HG02759 (cell line): ENCODE measurements around the gene HAT1.
"Not testable (repeated sequence)": the region's sequence is repeated elsewhere in the genome, so short reads cannot be mapped to it uniquely, and the experiment has no call there.

Experiments used
- ATAC-seq: cut with Tn5 transposase; IDR thresholded peaks from one replicate; pipeline ENCODE4 v1.9.1; 2021; ENCODE audit warnings: mild to moderate bottlenecking, moderate library complexity; ENCODE audit not compliant: unreplicated experiment

The HAT1 gene, protein sequence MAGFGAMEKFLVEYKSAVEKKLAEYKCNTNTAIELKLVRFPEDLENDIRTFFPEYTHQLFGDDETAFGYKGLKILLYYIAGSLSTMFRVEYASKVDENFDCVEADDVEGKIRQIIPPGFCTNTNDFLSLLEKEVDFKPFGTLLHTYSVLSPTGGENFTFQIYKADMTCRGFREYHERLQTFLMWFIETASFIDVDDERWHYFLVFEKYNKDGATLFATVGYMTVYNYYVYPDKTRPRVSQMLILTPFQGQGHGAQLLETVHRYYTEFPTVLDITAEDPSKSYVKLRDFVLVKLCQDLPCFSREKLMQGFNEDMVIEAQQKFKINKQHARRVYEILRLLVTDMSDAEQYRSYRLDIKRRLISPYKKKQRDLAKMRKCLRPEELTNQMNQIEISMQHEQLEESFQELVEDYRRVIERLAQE

DNA sequence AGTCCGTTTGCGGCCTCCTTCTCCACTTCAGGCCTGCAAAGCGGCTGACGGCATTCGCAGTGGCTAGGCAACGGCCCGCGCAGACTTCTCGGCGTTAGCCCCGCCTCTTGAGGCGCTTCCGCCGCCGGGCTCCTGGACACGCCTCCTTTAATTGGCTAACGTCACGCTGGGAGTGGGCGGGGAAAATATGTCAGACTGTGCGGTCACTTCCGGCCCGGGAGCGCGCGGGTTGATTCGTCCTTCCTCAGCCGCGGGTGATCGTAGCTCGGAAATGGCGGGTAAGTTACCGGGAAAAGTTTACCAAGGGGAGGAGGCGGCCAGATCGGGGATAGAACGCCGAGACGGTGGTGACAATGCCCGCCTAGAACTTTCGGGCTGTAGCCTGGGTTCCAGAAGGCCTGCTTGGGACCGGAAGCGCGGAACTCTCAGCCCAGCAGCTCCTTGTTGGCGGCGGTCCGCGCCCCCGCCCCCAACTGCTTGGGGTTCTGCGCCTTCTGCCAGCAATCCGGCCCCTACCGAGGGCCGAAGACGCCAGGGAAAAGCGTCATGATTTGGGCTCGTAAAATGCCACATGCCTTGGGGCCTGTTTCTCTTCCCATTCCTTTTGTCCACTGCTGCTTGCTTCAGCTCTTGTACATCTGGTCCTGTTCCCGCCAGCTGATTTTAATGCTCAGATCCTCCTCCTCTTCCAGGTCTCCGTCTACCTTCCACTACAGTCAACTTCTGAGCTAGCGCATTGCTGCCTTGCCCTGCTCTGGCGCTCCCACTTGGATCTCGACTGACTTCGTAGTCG lies at the start of gene HAT1:
Gene HAT1 (plus strand): TSS at position 232 of the 793 bp plus-strand sequence. CDS start 40 bp downstream, at position 272.
- ATAC-seq = peak; percentile 98

DNA sequence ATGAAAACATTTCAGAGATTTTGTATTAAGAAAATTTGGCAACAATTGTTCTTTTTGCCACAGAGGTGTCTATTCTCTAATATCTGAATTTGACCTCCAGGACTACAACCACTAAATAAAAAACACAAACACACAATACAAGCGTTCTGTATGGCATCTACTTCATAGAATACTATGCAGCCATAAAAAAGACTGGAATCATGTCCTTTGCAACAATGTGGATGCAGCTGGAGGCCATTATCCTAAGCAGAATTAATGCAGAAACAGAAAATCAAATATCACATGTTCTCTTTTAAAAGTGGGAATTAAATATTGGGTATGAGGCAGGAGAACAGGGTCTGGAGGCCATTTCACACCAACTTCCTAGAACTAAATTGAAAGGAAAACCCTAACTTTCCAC lies 47.7 kb upstream of the HAT1 start:
- ATAC-seq = no peak

- ATAC-seq = no peak
These were observed 47.3 kb upstream of the HAT1 start for GRCh38 chr2:171874963-171875362.

- no peak for ATAC-seq
These were observed 43.7 kb upstream of the HAT1 start for GRCh38 chr2:171878481-171878993.

DNA sequence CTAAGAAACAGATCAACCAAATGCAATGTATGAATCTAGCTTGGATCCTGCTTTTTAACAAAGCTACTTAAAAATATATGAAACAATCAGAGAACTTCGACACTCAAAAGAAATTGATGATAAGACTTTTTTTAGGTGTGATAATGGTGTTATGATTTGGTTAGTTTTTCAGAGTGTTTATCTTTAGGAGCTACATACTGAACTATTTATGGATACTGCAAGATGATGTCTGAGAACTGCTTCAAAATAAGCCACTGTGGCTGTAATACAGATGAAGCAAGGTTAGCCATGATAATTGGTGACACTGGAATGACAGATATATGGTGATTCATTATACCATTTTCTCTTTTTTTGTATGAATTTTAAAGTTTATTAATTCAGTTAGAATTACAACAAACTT lies 42.4 kb upstream of the HAT1 start:
- no peak for ATAC-seq

DNA sequence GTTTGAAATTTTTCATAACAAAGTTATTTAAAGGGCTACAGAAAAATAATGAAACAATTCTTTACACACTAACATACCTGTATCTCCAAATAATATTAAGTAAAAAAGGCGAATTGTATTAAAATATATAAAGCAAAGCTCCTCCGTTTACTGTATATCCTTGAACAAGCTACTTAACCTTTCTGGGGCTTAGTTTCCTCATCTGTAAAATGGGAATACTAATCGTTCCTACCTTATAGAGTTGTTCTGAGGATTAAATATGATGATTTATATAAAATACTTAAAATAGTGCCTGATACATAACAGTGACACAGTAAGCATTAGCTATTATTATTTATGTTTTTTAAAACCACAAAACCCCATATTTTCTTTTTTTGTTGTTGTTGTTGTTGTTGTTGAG lies 41.5 kb upstream of the HAT1 start:
- no peak for ATAC-seq

GRCh38 chr2:171882089-171882769 lies 40.0 kb upstream of the HAT1 start:
- no peak for ATAC-seq

GRCh38 chr2:171883275-171883893 lies 38.9 kb upstream of the HAT1 start:
- ATAC-seq = no peak

- ATAC-seq = no peak
These were observed 32.9 kb upstream of the HAT1 start for GRCh38 chr2:171889333-171889732.

- ATAC-seq = no peak
These were observed 32.5 kb upstream of the HAT1 start for GRCh38 chr2:171889808-171890207.

DNA sequence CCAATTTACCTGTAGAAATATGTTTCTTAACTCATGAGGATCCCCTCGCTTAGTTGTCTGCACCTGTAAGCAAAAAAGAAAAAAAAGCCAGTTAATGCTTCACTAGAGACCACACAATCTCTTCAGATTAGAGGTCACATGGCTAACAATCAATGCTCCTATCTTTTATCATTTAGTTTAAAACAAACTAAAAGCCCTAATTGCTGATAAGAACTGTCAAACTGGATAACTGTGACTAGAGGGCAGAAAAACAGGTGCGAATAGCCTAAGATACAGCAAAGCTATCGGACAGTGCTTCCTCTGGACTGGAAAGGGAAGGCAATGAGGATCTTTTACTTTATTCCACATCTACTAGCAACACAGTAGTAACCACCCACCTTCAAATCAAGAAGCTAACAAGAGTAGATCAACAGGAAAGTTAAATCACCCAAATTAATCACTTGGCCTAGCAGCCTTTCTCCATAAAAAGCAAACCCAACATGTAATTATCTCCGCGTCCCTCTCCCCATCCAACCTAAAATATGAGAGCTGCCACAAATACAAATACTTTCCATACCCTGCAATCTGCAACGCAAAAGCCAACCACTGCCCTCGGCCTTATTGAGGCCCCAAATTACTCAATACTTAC lies 29.0 kb upstream of the HAT1 start:
- no peak for ATAC-seq

DNA sequence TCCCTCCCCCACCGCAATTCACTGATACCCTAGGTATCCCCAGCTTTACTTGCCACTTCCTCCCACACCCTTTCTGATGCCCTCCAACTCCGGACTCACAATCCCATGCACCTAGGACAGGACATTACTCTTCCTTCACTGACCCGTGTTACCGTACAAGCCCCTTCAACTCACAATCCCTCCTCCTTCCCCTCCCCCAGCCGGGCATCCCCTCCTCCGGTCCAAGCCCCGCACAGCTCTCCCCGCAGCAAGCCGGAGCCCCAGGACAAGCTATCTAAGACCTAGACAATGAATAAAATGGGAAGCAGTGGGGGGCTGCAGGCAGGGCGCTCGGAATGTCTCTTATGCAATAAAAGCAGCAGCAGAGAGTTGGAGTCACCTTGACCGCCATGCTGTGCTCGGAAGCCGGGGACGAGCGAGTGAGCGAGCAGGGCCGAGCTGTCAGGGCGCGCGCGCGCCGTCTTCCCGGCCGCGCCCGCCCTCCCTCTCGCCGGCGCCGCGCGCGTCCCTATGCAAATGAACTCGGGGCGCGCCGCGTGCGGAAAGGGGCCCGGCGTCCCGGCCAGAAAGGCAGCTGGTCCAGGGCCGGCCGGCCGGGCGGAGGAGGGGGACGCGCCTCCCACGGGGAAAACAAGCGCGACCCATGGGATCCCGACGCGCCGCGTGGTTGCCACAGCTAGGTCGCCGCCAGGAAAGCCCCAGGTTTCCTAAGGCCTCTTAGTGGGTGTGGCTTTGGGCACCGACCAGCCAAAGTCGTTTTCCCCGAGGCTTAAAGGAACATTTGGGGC lies 28.2 kb upstream of the HAT1 start, which contains the start of gene SLC25A12:
Gene SLC25A12 (minus strand): TSS at position 421 of the 788 bp plus-strand sequence. CDS start 30 bp downstream, at position 391.
- peak; percentile 96 for ATAC-seq

- ATAC-seq = no peak
These were observed 27.7 kb upstream of the HAT1 start for GRCh38 chr2:171894612-171894947.

DNA sequence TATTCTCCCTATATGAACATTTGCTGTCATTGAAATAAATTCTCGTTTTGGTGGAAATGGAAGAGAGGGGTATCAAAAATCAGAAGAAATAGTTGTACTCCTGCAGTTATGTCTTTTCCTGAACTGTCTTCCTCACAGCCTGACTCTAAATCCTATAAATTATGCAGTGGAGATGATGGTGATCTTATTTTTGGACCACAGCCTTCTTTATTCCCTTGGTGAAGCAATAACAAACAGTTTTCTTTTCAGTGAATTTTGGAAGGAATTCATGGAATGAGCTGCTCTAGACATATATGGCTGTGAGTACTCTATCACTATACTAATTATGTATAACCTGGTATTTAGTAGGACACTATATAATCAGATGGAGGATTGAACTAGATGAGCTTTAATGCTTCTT lies 26.5 kb upstream of the HAT1 start:
- no peak for ATAC-seq

GRCh38 chr2:171899623-171900282 lies 22.5 kb upstream of the HAT1 start:
- ATAC-seq = not testable (repeated sequence)

GRCh38 chr2:171902840-171903420 lies 19.3 kb upstream of the HAT1 start:
- ATAC-seq = no peak

DNA sequence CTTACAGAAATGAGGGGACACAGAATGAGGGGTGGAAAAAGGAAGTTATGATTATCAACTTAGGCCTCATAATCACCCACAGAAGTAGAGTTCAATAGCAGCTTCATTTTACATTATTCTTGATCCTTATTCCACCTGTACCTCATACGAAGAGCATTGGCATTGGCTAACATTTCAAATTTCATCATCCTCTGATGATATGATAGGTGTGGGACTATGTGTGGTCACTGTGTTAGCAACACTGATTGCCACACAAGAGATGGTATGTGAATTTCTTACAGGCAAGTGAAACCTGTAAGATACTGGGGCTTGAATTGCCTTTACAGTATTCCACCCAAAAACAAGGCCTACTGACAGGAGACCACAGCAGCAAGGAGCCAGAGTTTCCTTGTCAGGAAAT lies 14.0 kb upstream of the HAT1 start:
- no peak for ATAC-seq

DNA sequence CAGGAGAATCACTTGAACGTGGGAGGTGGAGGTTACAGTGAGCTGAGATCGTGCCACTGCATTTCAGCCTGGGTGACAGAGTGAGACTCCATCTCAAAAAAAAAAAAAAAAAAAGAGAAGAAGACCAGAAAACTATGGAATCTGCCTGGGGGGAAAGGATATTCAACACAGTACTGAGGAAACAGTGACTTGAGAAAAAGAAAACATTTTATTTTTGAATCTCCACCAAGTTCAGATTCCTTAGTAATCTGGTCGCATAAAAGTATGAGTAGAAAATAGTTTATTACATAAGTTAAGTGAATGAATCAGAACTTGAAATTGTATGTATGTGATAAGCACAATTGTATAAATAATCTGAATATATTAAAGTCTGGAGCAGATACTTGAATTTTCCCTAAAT lies 13.0 kb upstream of the HAT1 start:
- no peak for ATAC-seq

DNA sequence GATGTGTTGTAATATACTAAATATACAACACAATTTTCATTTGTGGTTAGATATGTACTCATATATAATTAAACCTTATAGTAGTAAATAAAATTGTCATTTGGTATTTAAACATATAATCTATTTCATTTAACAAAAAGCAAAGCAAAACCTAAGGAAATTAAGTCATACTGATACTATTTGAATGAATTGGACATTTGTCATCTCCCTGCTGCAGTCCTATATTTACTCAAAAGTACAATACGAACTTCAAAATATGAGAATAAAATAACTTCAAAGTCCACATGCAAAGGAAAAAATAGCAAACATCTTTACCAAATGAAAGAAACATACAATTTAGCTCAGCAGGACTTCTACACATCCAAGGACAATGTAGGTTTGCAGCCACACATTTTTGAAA lies 11.8 kb upstream of the HAT1 start:
- no peak for ATAC-seq
